GM23338 (cell line): ENCODE data around the gene HERC2. TPM values are rescaled to one million over a fixed set of nuclear protein-coding genes. Genes with fewer than 3 reads are reported as not detected.

Experiments
- ATAC-seq: fragments of 200-7000 bp; cut with Tn5 transposase; 3 replicates; pipeline ENCODE4 v1.9.1; 2020
- DNase-seq: peaks from one replicate; pipeline ENCODE4 v3.0.0-alpha.2; 2015; ENCODE audit warnings: low spot score
- H2AFZ ChIP-seq: fragments of 200-600 bp; sonication (generic); 2 replicates; pipeline ENCODE4 v1.8.0; 2016; ENCODE audit warnings: antibody characterized with exemption, mild to moderate bottlenecking, moderate library complexity
- H3F3A ChIP-seq: fragments of 200-600 bp; sonication (generic); replicated peaks from 2 replicates; pipeline ENCODE4 v1.8.0; 2017; ENCODE audit warnings: antibody characterized with exemption, mixed run types, low read depth
- H3K27ac ChIP-seq: fragments of 200-600 bp; sonication (generic); 2 replicates; pipeline ENCODE4 v1.6.1; 2016; ENCODE audit warnings: low read depth
- H3K27me3 ChIP-seq: fragments of 200-600 bp; sonication (generic); 2 replicates; pipeline ENCODE4 v1.8.0; 2016; ENCODE audit warnings: mild to moderate bottlenecking, mixed run types, moderate library complexity; ENCODE audit not compliant: insufficient read depth
- H3K36me3 ChIP-seq: fragments of 200-600 bp; sonication (generic); 2 replicates; pipeline ENCODE4 v1.8.0; 2016; ENCODE audit warnings: mild to moderate bottlenecking; ENCODE audit not compliant: insufficient read depth
- H3K4me1 ChIP-seq: fragments of 200-600 bp; sonication (generic); 2 replicates; pipeline ENCODE4 v1.8.0; 2016; ENCODE audit warnings: mild to moderate bottlenecking, moderate library complexity; ENCODE audit not compliant: insufficient read depth
- H3K4me2 ChIP-seq: fragments of 200-600 bp; sonication (generic); 2 replicates; pipeline ENCODE4 v1.7.1; 2017; ENCODE audit warnings: mixed run types
- H3K4me3 ChIP-seq: fragments of 200-600 bp; sonication (generic); 2 replicates; pipeline ENCODE4 v1.6.1; 2016; ENCODE audit warnings: mixed run types
- H3K79me2 ChIP-seq: fragments of 200-600 bp; sonication (generic); replicated peaks from 2 replicates; pipeline ENCODE4 v1.8.0; 2017; ENCODE audit warnings: mild to moderate bottlenecking; ENCODE audit not compliant: insufficient read depth
- H3K9me2 ChIP-seq: fragments of 200-600 bp; sonication (generic); 2 replicates; pipeline ENCODE4 v1.8.0; 2017; ENCODE audit not compliant: insufficient read depth
- H4K20me1 ChIP-seq: fragments of 200-600 bp; sonication (generic); replicated peaks from 2 replicates; pipeline ENCODE4 v1.8.0; 2017; ENCODE audit warnings: mild to moderate bottlenecking; ENCODE audit not compliant: insufficient read depth
- H3K27ac Mint-ChIP-seq: 2 replicates; pipeline ENCODE4 v1.8.0; 2020; ENCODE audit warnings: inconsistent platforms, mild to moderate bottlenecking, moderate library complexity, mixed read lengths
- H3K27me3 Mint-ChIP-seq: 3 replicates; pipeline ENCODE4 v1.8.0; 2022; ENCODE audit warnings: low read depth, mild to moderate bottlenecking, moderate library complexity, mixed read lengths, inconsistent platforms; ENCODE audit not compliant: insufficient read depth, poor library complexity
- H3K36me3 Mint-ChIP-seq: 3 replicates; pipeline ENCODE4 v1.8.0; 2021; ENCODE audit warnings: low read depth, mild to moderate bottlenecking, inconsistent platforms, moderate library complexity, mixed read lengths
- H3K4me1 Mint-ChIP-seq: 3 replicates; pipeline ENCODE4 v1.8.0; 2020; ENCODE audit warnings: mild to moderate bottlenecking, inconsistent platforms, mixed read lengths
- H3K4me3 Mint-ChIP-seq: 3 replicates; pipeline ENCODE4 v1.8.0; 2021; ENCODE audit warnings: moderate library complexity, mild to moderate bottlenecking, inconsistent platforms, mixed read lengths
- H3K9me3 Mint-ChIP-seq: 3 replicates; pipeline ENCODE4 v1.8.0; 2020; ENCODE audit warnings: moderate library complexity, mild to moderate bottlenecking, inconsistent platforms, mixed read lengths
- CREB1 ChIP-seq: fragments of 250-450 bp; sonication (Bioruptor Pico); IDR thresholded peaks from 2 replicates; pipeline ENCODE4 v1.5.0; 2020; ENCODE audit warnings: low read depth, mild to moderate bottlenecking, moderate library complexity
- CTCF ChIP-seq, 2 experiments: fragments of 200-600 bp in 1 of 2; sonication (generic) in 1 of 2; conservative IDR thresholded peaks; 2 replicates each; pipeline versions ENCODE4 v1.5.1 to v1.6.1; 2016 to 2017; ENCODE audit warnings: antibody characterized with exemption in 2 of 2, low read depth in 2 of 2, mild to moderate bottlenecking in 2 of 2, moderate library complexity in 1 of 2
- EZH2 ChIP-seq: fragments of 200-600 bp; sonication (generic); IDR thresholded peaks from one replicate; pipeline ENCODE4 v1.8.0; 2017; ENCODE audit warnings: antibody characterized with exemption, mild to moderate bottlenecking, low read depth; ENCODE audit not compliant: unreplicated experiment
- EZH2phosphoT487 ChIP-seq: fragments of 200-600 bp; sonication (generic); IDR thresholded peaks from one replicate; pipeline ENCODE4 v1.8.1; 2018; ENCODE audit warnings: antibody characterized with exemption; ENCODE audit not compliant: unreplicated experiment
- JUNB ChIP-seq: IDR thresholded peaks from one replicate; pipeline ENCODE4 v1.6.1; 2016; ENCODE audit warnings: antibody characterized with exemption; ENCODE audit not compliant: unreplicated experiment
- NANOG ChIP-seq: IDR thresholded peaks from 2 replicates; pipeline ENCODE4 v1.6.1; 2016; ENCODE audit warnings: antibody characterized with exemption, borderline replicate concordance
- POLR2AphosphoS5 ChIP-seq: IDR thresholded peaks from 2 replicates; pipeline ENCODE4 v1.6.1; 2016; ENCODE audit warnings: antibody characterized with exemption, low read depth
- STAT1 ChIP-seq: IDR thresholded peaks from one replicate; pipeline ENCODE4 v1.6.1; 2016; ENCODE audit warnings: antibody characterized with exemption; ENCODE audit not compliant: unreplicated experiment
- ZNF114 ChIP-seq: fragments of 250-450 bp; sonication (Bioruptor Pico); IDR thresholded peaks from 2 replicates; pipeline ENCODE4 v1.5.0; 2020; ENCODE audit warnings: mild to moderate bottlenecking, moderate library complexity
- ZNF331 ChIP-seq: fragments of 250-450 bp; sonication (Bioruptor Pico); IDR thresholded peaks from 2 replicates; pipeline ENCODE4 v1.5.0; 2020; ENCODE audit warnings: low read depth, mild to moderate bottlenecking, moderate library complexity
- polyA plus RNA-seq: library from polyadenylated mRNA; unstranded; fragments of >200 nt; fragmentation: Nextera tagmentation; extraction: Ambion mirVana; gene quantifications from 2 replicates; pipeline ENCODE4 v1.2.1, GENCODE V29; 2016
- total RNA-seq: library from RNA; depleted of rRNA; stranded (reverse); fragments of >200 nt; shearing (Covaris generic); gene quantifications from 2 replicates; pipeline ENCODE4 v1.2.3, GENCODE V29; 2014
- TF ChIP-seq, protein P1 (sequence below): IDR thresholded peaks from 2 replicates; pipeline ENCODE4 v1.6.1; 2016; ENCODE audit warnings: antibody characterized with exemption
- TF ChIP-seq, protein P2 (sequence below): fragments of 250-450 bp; sonication (Bioruptor Pico); IDR thresholded peaks from 2 replicates; pipeline ENCODE4 v1.5.0; 2020; ENCODE audit warnings: mild to moderate bottlenecking, moderate library complexity

HERC2 gene
- total and polyA plus RNA-seq, 2 experiments from 2014 or later: 71.3 to 80.7 TPM

DNA sequence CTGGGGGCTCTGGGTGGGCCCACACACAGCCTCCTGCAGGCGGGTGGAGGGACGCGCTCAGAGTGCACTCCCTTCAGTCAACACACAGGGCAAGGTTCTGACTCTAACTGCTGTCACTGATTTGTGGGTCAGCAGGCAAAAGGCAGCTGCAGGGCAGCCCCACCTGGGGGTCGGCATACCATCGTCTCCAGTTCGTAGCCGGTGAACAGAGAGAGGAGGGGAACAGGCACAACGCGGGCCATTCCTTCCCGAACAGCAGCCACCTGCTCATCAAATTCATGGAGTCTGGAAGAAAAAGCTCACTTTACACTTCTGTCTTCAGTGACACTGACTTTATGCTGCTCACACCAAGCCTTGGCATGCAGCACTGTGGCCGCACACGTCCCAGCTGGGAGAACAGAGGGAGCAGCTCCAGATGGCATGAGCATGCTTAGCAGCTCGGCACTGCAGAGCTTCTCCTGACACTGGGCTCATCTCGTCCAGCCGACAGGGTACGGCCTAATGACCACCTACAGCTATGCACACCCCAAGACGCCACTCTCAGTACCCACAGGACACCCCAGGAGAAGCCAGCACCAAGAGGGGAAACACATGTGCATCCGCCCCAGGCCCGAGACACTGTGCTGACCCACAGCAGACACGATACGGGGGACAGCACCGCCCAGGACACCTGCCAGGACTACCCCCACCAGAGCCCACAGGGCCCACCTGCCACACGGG, 208.4 kb downstream of the HERC2 start (continued):
- TF ChIP-seq, protein P1, sequence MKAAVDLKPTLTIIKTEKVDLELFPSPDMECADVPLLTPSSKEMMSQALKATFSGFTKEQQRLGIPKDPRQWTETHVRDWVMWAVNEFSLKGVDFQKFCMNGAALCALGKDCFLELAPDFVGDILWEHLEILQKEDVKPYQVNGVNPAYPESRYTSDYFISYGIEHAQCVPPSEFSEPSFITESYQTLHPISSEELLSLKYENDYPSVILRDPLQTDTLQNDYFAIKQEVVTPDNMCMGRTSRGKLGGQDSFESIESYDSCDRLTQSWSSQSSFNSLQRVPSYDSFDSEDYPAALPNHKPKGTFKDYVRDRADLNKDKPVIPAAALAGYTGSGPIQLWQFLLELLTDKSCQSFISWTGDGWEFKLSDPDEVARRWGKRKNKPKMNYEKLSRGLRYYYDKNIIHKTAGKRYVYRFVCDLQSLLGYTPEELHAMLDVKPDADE: no peak
- no peak for TF ChIP-seq NANOG
- no peak for TF ChIP-seq CTCF (conservative IDR thresholded peaks at IDR 0.05; ENCODE audit: low read depth in 2 of 2)

DNA sequence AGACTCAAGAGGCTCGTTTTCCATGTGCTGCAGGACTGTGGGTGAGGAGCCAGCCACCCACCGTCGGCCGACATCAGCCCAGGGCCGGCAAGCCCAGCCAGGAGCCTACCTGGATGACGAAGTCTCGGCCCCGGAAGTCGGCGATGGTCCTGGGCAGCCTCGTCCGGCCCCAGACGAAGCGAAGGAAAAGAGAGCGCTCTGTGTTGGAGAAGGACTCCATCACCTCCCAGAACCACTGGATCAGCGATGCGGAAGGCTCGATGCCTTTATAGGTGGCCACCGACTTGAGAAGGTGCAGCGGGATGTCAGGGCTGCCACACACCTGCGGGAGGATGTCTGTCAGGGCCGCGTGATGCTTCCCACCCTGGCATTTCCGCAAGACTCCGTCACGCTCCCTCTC, 209.0 kb downstream of the HERC2 start:
- Mint-ChIP-seq H3K4me3 (no peak overlapping the region), H3K27ac (no peak overlapping the region), H3K36me3 (peaks cover 59% of the 10 kb centered on the region), H3K27me3 (peaks cover 21% of the 10 kb centered on the region), H3K4me1 (no peaks in the 10 kb centered on the region), H3K9me3 (peaks cover under 1% of the 10 kb centered on the region; the same call in 1 of the 3 replicates)
- Histone ChIP-seq H3K36me3 (peaks cover 8% of the 10 kb centered on the region; the same call in 1 of the 2 replicates), H3K4me3 (no peak overlapping the region), H3K27me3 (peaks cover 9% of the 10 kb centered on the region), H3K79me2 (no peaks in the 10 kb centered on the region), H3K9me2 (no peaks in the 10 kb centered on the region), H3K4me1 (peaks cover under 1% of the 10 kb centered on the region; the same call in 1 of the 2 replicates), H4K20me1 (no peaks in the 10 kb centered on the region), H3F3A (no peaks in the 10 kb centered on the region; the same call in 1 of the 2 replicates), H2AFZ (no peak overlapping the region), H3K27ac (no peak overlapping the region), H3K4me2 (no peak overlapping the region)
- no peak for DNase-seq
- no peak for ATAC-seq
- TF ChIP-seq CTCF (conservative IDR thresholded peaks at IDR 0.05; ENCODE audit: low read depth in 2 of 2) (no peak), ZNF331 (CRISPR knock-in tag) (no peak), STAT1 (no peak), EZH2phosphoT487 (no peak), JUNB (no peak), EZH2 (no peak), NANOG (no peak), CREB1 (no peak), POLR2AphosphoS5 (no peak), ZNF114 (no peak)
- TF ChIP-seq, protein P2, sequence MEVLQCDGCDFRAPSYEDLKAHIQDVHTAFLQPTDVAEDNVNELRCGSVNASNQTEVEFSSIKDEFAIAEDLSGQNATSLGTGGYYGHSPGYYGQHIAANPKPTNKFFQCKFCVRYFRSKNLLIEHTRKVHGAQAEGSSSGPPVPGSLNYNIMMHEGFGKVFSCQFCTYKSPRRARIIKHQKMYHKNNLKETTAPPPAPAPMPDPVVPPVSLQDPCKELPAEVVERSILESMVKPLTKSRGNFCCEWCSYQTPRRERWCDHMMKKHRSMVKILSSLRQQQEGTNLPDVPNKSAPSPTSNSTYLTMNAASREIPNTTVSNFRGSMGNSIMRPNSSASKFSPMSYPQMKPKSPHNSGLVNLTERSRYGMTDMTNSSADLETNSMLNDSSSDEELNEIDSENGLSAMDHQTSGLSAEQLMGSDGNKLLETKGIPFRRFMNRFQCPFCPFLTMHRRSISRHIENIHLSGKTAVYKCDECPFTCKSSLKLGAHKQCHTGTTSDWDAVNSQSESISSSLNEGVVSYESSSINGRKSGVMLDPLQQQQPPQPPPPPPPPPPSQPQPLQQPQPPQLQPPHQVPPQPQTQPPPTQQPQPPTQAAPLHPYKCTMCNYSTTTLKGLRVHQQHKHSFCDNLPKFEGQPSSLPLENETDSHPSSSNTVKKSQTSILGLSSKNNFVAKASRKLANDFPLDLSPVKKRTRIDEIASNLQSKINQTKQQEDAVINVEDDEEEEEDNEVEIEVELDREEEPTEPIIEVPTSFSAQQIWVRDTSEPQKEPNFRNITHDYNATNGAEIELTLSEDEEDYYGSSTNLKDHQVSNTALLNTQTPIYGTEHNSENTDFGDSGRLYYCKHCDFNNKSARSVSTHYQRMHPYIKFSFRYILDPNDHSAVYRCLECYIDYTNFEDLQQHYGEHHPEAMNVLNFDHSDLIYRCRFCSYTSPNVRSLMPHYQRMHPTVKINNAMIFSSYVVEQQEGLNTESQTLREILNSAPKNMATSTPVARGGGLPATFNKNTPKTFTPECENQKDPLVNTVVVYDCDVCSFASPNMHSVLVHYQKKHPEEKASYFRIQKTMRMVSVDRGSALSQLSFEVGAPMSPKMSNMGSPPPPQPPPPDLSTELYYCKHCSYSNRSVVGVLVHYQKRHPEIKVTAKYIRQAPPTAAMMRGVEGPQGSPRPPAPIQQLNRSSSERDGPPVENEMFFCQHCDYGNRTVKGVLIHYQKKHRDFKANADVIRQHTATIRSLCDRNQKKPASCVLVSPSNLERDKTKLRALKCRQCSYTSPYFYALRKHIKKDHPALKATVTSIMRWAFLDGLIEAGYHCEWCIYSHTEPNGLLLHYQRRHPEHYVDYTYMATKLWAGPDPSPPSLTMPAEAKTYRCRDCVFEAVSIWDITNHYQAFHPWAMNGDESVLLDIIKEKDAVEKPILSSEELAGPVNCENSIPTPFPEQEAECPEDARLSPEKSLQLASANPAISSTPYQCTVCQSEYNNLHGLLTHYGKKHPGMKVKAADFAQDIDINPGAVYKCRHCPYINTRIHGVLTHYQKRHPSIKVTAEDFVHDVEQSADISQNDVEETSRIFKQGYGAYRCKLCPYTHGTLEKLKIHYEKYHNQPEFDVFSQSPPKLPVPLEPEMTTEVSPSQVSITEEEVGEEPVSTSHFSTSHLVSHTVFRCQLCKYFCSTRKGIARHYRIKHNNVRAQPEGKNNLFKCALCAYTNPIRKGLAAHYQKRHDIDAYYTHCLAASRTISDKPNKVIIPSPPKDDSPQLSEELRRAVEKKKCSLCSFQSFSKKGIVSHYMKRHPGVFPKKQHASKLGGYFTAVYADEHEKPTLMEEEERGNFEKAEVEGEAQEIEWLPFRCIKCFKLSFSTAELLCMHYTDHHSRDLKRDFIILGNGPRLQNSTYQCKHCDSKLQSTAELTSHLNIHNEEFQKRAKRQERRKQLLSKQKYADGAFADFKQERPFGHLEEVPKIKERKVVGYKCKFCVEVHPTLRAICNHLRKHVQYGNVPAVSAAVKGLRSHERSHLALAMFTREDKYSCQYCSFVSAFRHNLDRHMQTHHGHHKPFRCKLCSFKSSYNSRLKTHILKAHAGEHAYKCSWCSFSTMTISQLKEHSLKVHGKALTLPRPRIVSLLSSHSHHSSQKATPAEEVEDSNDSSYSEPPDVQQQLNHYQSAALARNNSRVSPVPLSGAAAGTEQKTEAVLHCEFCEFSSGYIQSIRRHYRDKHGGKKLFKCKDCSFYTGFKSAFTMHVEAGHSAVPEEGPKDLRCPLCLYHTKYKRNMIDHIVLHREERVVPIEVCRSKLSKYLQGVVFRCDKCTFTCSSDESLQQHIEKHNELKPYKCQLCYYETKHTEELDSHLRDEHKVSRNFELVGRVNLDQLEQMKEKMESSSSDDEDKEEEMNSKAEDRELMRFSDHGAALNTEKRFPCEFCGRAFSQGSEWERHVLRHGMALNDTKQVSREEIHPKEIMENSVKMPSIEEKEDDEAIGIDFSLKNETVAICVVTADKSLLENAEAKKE (CRISPR knock-in tag): no peak
